ENCODE results near the gene TMEM147.
"Not testable (repeated sequence)": the region's sequence is repeated elsewhere in the genome, so short reads cannot be mapped to it uniquely, and the experiment has no call there.

TMEM147 gene

DNA sequence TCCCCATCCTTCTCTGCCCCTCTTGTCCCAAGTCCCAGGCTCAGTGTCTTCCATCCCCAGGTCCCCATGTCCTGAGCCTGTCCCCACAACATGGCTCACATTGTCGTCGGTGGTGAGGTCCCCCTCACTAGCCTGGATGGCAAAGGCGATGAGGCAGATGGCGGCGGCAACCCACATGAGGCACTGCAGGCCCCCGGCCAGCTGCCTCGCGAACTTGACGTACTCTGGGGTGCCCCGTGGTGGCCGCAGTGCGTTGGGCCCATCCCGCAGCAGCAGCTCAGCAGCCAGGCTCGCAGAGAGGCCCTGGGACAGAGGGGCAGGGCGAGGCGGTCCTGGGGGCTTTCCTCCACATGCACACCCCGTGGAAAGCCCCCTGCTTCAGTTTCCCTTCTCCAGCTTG lies 16.9 kb downstream of the TMEM147 start:
- no peak for DNase-seq (ENCODE audit: low read depth in 2 of 3, low spot score in 2 of 3)

DNA sequence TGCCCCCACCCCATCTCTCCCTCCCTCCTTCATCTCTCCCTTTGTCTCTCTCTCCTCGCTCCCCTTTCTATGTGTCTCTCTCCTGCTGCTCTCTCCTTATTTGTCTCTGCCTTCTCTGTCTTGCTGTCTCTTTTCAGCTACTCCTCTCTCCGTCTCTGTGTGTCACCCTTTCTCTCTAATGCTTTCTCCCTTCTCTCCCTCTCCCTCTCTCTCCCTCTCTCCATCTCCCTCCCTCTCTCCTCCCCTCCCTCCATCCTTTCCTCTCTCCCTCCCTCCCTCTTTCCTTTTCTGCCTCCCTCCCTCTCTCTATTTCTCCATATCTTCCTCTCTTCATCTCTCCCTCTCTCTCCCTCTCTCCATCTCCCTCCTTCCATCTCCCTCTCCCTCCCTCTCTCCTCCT lies 17.4 kb downstream of the TMEM147 start:
- DNase-seq (ENCODE audit: low read depth in 2 of 3, low spot score in 2 of 3) = no peak

DNA sequence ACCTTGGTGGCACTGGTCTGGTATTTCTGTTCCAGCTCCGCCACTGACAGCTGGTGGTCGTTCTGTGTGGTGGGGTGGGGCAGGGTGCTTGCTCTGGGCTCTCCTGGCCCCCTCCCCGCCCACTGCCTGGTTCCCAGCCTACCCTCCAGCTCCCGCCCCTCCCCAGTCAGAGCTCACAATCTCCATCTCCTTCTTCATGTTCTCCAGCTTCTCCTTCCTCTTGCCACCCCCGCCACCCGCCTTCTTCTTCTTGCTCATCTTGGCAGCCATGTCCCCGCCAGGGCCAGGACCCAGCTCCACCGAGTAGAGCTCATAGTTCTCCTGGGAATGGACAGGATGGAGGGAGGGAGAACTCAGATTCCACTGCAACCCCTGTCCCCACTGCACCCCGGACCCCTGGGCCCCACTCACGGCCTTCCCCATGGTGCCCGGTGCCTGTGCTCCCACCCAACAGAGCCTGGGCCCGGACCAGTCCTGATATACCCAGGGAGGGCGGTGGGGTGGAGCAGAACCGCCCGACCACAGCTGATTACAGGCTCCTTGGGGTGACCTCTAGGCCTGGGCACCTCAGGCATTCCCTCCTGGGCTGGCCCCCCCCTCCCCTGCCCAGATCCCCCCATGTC lies 17.9 kb downstream of the TMEM147 start, which contains the start of gene ATP4A:
ATP4A (minus strand) TSS at position 452 of the 623 bp plus-strand sequence; CDS start at position 423, 29 bp downstream.
- no peak for DNase-seq (ENCODE audit: low read depth in 2 of 3, low spot score in 2 of 3)

DNA sequence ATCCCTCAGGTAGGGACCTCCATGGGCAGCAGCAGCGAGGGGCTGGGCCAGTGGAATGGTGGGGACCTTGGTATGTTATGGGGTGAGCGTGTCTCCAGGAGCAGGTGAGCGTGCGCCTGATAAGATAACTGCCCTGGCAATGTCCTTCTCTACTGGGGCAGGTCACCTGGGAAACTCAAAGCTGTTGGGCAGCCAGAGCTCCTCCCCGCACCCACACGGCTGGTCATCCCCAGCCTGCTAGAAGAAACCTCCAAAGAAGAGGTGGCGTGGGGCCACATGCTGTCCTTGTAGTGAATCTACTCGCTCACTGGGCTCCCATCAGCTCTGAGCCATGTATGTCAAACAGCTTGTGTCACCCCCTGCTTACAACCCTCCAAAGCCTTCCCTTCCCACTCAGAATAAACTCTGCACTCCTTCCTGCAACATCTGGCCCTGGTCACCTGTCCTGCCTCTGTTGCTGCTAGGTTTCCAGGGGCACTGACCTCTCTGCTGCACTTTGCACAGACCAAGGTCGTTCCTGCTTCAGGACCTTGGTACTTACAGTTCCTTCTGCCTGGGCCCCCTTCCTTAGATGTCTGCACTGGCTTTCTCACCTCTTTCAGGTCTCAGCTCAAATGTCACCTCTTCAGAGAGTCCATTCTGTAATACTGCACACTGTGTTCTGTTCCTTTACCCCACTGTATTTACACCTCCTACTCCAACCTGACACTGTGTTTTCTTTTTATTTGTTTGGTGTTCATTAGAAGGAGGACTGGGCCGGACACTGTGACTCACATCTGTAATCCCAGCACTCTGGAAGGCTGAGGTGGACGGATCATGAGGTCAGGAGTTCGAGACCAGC lies 19.8 kb downstream of the TMEM147 start:
- no peak for DNase-seq (ENCODE audit: low read depth in 2 of 3, low spot score in 2 of 3)

DNA sequence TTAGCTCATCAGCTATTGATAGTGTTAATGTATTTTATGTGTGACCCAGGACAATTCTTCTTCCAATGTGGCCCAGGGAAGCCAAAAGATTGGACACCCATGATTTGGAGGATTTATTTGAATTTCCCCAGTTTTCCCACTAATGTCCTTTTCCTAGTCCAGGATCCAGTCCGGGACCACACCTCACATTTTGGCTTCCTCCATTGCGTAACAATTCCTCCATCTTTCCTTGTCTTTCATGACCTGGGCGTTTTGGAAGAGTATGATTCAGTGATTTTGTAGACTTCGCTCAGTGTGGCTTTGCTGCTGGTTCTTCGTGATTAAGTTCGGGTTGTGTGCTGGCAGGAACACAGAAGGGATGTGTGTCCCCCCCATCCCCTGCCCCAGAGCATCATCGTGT lies 21.3 kb downstream of the TMEM147 start:
- DNase-seq (ENCODE audit: low read depth in 2 of 3, low spot score in 2 of 3) = no peak

DNA sequence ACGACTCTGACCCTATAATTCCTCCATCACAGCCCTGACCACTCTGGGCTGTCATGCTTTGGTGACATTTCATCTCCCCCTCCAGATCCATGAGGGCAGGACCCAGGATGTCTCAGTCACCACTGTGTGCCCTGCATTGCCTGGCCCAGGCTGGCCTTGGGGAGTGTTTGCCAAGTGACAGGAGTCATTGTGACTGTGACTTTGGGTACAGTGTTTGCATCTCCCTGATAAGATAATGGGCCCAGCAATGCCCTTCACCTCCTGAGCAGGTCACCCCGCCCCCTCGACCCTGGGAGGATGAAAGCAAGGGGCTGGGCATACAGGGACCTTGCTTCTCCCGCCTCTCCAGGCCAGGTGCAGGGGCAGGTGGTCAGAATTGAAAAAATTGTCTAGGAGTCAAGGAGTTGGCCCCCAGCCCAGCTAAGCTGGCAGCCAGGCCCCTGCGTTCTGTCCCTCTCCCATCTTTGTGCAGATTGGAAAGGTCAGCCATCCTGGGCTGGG lies 23.9 kb downstream of the TMEM147 start:
- no peak for DNase-seq (ENCODE audit: low read depth in 2 of 3, low spot score in 2 of 3)

DNA sequence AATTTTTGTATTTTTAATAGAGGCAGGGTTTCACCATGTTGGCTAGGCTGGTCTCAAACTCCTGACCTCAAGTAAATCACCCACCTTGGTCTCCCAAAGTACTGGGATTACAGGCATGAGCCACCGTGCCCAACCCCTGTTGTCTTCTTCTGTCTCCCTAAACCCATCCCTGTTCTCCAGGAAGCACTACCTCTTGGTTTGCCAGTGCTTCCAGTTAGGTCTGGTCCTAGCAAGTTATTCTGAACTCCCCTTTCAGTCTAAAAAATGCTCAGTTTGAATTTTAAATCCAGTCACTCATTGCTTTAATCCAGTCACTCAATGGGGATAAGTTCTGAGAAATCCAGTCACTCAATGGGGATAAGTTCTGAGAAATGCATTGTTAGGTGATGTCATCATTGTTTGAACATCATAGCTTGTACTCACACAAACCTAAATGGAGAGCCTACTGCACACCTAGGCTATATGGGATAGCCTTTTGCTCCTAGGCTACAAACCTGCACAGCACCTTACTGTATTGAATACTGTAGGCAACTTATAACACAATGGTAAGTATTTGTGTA lies 26.1 kb downstream of the TMEM147 start:
- DNase-seq (ENCODE audit: low read depth in 2 of 3, low spot score in 2 of 3) = no peak

DNA sequence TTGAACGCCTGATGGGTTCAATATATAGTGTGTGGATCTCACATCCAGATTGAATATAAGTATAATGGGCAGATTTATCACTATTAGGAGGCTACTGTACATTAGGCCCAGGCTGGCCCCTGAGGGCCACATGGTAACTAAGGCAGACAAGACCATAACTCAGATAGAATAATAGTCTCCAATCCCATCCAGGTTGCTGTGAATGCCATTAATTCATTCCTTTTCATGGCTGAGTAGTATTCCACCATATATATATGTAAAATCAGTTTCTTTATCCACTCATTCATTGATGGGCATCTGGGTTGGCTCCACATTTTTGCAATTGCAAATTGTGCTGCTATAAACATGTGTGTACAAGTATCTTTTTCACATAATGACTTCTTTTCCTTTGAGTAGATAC lies 32.5 kb downstream of the TMEM147 start:
- no peak for DNase-seq (ENCODE audit: low read depth in 2 of 3, low spot score in 2 of 3)

DNA sequence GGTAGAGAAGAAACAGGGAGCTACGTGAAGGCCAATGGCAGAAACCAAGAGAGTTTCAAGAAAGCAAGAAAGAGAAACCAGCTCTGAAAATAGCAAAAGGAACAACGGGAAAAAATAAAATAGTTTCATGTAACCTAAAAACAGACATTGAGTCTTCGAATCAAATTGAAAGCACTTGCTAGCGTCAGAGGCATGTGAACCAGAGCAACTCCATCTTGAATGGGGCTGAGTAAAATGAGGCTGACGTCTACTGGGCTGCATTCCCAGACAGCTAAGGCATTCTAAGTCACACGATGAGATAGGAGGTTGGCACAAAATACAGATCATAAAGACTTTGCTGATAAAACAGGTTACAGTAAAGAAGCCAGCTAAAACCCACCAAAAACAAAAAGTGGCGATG lies 33.3 kb downstream of the TMEM147 start:
- no peak for DNase-seq (ENCODE audit: low read depth in 2 of 3, low spot score in 2 of 3)

DNA sequence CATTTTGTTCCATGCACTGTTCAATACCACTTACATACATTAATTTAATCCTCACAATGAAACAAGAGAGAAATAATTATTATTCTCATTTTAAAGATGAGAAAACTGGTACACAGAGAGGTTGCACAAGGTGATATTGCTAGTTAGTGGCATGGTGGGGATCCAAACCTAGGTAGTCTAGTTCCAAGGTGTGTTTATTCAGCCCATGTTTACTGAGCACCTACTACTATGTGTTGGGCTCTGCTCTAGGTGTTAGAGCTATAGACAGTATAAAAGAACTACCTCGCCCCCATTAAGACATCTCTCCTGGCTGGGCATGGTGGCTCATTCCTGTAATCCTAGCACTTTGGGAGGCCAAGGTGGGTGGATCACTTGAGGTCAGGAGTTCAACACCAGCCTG lies 37.3 kb downstream of the TMEM147 start:
- DNase-seq (ENCODE audit: low read depth in 2 of 3, low spot score in 2 of 3) = no peak

DNA sequence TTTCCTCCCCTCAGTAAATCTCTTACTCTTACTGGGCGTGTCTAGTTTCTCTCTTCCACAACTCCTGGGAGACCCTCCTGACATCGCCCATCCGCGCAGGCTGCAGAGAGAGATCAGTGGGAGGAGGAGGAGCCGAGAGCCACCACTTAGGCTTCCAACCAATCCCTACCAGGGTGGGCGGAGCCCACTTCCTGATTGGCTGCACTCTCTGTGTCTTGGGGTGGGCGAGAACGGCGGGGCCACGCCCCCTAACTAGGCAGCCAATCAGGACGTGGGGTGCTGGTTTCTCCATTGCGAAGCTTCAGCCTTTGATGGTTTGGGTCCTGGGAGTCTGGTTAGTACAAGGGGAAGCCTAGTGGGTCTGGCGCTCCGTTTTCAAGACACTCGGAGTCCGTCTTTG lies 40.4 kb downstream of the TMEM147 start, which contains the start of gene PMIS2:
PMIS2 (plus strand) TSS at position 326 of the 400 bp plus-strand sequence. CDS start 87 bp downstream, outside the sequence.
- no peak for DNase-seq (ENCODE audit: low read depth in 2 of 3, low spot score in 2 of 3)

DNA sequence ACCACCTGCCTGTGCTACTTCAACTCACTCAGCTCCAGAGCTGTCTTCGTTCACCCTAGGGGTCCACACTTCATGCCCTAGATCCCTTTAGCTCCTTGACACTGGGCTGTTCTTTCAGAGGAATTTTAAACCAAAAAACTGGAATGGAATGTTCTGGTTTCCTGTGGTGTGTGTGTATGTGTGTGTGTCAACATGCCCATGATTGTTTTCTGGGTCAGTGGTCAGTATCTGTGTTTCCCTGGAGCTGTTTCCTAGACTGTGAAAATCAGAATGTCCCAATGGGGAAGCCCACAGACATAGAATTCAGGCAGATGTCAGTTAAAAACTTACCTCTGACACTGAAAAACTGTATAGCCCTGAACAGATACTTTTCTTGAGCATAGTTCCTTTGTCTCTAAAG lies 41.9 kb downstream of the TMEM147 start:
- DNase-seq (ENCODE audit: low read depth in 2 of 3, low spot score in 2 of 3) = no peak

DNA sequence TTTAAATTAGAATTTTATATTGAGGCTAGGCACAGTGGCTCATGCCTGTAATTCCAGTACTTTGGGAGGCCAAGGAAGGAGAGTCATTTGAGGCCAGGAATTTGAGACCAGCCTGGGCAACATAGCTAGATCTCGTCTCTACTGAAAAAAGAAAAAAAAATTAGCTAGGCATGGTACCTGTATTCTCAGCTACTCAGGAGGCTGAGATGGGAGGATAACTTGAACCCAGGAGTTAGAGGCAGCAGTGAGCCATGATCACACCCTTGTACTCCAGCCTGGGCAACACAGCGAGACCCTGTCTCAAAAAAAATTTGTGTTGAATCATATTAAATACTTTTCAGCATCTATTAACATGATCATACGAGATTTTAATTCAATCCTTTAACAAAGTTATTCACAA lies 45.4 kb downstream of the TMEM147 start:
- no peak for DNase-seq (ENCODE audit: low read depth in 2 of 3, low spot score in 2 of 3)

DNA sequence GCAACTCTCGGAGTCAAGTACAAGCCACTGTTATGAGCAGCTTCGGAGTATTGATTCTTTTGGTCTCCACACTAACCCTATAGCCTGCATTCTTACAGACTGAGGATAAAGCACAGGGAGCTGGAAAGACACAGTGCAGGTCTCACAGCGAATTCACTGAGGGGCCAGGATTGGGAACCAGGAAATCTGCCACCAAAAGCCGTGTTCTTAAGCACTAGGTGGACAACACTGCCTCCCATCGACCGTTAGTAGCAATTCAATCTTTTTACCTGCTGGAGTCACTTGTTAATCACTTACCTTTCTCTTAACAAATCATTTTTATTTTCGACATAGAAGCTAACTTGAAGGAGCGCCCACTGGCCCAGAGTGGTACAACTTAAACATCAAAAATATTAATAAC lies 46.8 kb downstream of the TMEM147 start:
- DNase-seq (ENCODE audit: low read depth in 2 of 3, low spot score in 2 of 3) = no peak

DNA sequence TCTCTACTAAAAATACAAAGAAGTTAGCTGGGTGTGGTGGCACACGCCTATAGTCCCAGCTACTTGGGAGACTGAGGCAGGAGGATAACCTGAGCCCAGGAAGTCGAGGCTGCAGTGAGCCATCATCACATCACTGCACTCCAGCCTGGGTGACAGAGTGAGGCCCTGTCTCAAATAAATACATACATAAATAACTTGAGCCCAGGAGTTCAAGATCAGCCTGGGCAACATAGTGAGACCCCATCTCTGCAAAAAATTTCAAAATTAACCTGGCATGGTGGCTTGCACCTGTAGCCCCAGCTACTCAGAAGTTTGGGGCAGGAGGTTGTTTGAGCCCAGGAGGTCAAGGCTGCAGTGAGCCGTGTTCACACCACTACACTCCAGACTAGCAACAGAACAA lies 49.6 kb downstream of the TMEM147 start:
- DNase-seq (ENCODE audit: low read depth in 2 of 3, low spot score in 2 of 3) = not testable (repeated sequence)

DNA sequence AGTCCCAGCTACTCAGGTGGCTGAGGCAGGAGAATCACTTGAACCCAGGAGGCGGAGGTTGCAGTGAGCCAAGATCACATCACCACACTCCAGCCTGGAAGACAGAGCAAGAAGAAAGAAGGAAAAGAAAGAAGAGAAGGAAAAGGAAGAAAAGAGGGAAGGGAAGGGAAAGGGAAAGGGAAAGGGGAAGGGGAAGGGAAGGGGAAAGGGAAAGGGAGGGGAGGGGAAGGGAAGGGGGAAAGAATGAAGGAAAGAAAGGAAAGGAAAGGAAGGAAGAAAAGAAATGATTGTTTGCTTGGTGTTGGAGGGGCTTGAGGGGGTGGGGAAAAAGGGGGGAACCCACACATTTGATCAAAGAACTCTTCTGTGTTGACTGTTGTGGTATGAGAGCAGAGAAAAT lies 50.5 kb downstream of the TMEM147 start:
- no peak for DNase-seq (ENCODE audit: low read depth in 2 of 3, low spot score in 2 of 3)

DNA sequence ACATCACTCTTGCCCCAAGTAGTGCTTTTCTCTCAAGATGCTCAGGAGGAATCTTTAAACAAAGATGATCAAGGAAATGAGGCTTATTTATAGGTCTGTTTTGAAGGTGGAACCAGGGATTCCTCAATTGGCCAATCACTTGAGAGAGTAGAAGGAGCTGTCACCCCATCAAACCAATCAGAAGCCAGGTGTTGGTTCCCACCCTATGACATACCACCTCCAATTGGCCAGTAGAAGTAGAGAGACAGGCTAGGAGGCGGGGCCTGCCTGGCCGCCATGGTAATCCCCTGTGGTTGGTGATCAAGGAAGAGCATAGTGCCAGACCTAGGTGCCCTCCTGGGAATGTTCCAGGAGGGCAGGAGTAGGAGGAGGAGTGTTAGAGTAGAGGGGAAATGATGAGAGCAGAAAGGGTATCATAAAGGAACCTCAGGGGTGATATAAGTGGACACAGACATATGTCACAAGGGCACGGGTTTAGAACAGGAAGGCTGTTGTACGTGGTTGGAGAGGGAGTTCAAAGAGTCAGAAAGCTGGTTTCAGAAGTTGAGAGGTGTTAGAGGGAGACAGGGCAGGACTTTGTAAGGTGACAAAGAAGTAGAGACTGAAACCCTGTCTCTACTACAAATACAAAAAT lies 51.1 kb downstream of the TMEM147 start:
- no peak for DNase-seq (ENCODE audit: low read depth in 2 of 3, low spot score in 2 of 3)
